Glutamatergic neuron (in vitro differentiated cells): ENCODE results near the gene TMEM221. TPM values are rescaled to one million over a fixed set of nuclear protein-coding genes. Genes with fewer than 3 reads are reported as not detected.

Source experiments
- DNase-seq: peaks from one replicate; pipeline ENCODE4 v3.0.0; 2022
- H3K27ac Mint-ChIP-seq: one replicate; pipeline ENCODE4 v1.8.0; 2020; ENCODE audit warnings: mild to moderate bottlenecking, mixed read lengths, inconsistent platforms; ENCODE audit not compliant: unreplicated experiment
- H3K27me3 Mint-ChIP-seq: one replicate; pipeline ENCODE4 v1.8.0; 2020; ENCODE audit warnings: mild to moderate bottlenecking, moderate library complexity, mixed read lengths, inconsistent platforms; ENCODE audit not compliant: unreplicated experiment
- H3K36me3 Mint-ChIP-seq: one replicate; pipeline ENCODE4 v1.8.0; 2020; ENCODE audit warnings: mild to moderate bottlenecking, mixed read lengths, inconsistent platforms; ENCODE audit not compliant: unreplicated experiment
- H3K4me1 Mint-ChIP-seq: one replicate; pipeline ENCODE4 v1.8.0; 2020; ENCODE audit warnings: mild to moderate bottlenecking, low read depth, mixed read lengths, inconsistent platforms; ENCODE audit not compliant: unreplicated experiment
- H3K4me3 Mint-ChIP-seq: one replicate; pipeline ENCODE4 v1.8.0; 2020; ENCODE audit warnings: mild to moderate bottlenecking, mixed read lengths, inconsistent platforms; ENCODE audit not compliant: unreplicated experiment
- H3K9me3 Mint-ChIP-seq: one replicate; pipeline ENCODE4 v1.8.0; 2020; ENCODE audit warnings: mild to moderate bottlenecking, moderate library complexity, mixed read lengths, inconsistent platforms; ENCODE audit not compliant: unreplicated experiment
- total RNA-seq: library from RNA; stranded (reverse); fragmentation: NEBNext Ultra II Directional; extraction: Animal tissue kit (Norgen Biotek cat#: 25700); gene quantifications from one replicate; pipeline ENCODE4 v1.2.1, GENCODE V29; 2021; ENCODE audit not compliant: unreplicated experiment
- TF ChIP-seq, protein P1 (sequence below): fragments of 200-600 bp; sonication (generic); IDR thresholded peaks from one replicate; pipeline ENCODE4 v1.5.0; 2021; ENCODE audit not compliant: partially characterized antibody, unreplicated experiment

Gene TMEM221
- total RNA-seq, 1 donor from 2014 or later, result not detected

- TF ChIP-seq, protein P1, sequence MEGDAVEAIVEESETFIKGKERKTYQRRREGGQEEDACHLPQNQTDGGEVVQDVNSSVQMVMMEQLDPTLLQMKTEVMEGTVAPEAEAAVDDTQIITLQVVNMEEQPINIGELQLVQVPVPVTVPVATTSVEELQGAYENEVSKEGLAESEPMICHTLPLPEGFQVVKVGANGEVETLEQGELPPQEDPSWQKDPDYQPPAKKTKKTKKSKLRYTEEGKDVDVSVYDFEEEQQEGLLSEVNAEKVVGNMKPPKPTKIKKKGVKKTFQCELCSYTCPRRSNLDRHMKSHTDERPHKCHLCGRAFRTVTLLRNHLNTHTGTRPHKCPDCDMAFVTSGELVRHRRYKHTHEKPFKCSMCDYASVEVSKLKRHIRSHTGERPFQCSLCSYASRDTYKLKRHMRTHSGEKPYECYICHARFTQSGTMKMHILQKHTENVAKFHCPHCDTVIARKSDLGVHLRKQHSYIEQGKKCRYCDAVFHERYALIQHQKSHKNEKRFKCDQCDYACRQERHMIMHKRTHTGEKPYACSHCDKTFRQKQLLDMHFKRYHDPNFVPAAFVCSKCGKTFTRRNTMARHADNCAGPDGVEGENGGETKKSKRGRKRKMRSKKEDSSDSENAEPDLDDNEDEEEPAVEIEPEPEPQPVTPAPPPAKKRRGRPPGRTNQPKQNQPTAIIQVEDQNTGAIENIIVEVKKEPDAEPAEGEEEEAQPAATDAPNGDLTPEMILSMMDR, result no peak
- no peaks in the 10 kb centered on the region for H3K36me3 Mint-ChIP-seq
- no peaks in the 10 kb centered on the region for H3K4me1 Mint-ChIP-seq
- no peaks in the 10 kb centered on the region for H3K9me3 Mint-ChIP-seq
- no peak overlapping the region for H3K27ac Mint-ChIP-seq
- DNase-seq, result no peak
- H3K4me3 Mint-ChIP-seq, result no peak overlapping the region
- peaks cover 2% of the 10 kb centered on the region for H3K27me3 Mint-ChIP-seq
These were observed 49.5 kb downstream of the TMEM221 start for GRCh38 chr19:17398902-17399527.

DNA sequence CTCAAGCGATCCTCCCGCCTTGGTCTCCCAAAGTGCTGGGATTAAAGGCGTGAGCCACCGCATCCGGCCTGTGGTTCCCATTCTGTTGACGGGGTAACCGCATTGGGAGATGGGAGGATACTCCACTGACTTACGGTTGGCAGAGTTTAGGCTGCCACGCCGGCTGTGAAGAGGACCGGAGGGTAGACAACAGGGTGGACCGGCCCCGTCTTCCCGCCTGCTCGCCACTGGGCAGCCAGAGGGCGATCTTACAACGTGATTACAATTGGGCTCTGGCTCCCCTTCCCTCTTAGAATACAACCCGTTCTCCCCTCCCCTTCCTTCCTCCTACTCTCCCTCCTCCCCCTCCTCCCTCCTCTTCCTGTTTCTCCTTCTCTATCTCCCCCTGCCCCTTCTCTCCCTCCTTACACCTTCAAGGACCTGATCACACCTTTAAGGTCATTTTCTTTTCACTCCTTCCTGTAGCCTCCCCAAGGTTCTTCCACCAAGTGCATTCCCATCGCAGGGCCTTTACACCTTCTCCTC, 53.5 kb downstream of the TMEM221 start:
- DNase-seq, result peak; percentile 77
- Mint-ChIP-seq H3K4me1 (peaks cover 5% of the 10 kb centered on the region), H3K9me3 (peaks cover 5% of the 10 kb centered on the region), H3K36me3 (no peaks in the 10 kb centered on the region), H3K27ac (no peak overlapping the region), H3K4me3 (no peak overlapping the region), H3K27me3 (peaks cover 5% of the 10 kb centered on the region)
- TF ChIP-seq, protein P1, result peak; percentile 75

GRCh38 chr19:17393914-17394313, 54.6 kb downstream of the TMEM221 start, which contains the start of gene CCDC194:
CCDC194 (minus strand) TSS chr19:17394196; CDS start chr19:17394158, 38 bp downstream.
- peaks cover 5% of the 10 kb centered on the region for H3K27me3 Mint-ChIP-seq
- peaks cover 5% of the 10 kb centered on the region for H3K9me3 Mint-ChIP-seq
- DNase-seq, result no peak
- no peak within 1 kb of the TSS for H3K4me3 Mint-ChIP-seq
- H3K4me1 Mint-ChIP-seq, result peaks cover 5% of the 10 kb centered on the region
- TF ChIP-seq, protein P1, result no peak
- no peaks in the 10 kb centered on the region for H3K36me3 Mint-ChIP-seq
- no peak within 1 kb of the TSS for H3K27ac Mint-ChIP-seq

GRCh38 chr19:17393002-17393401, 55.5 kb downstream of the TMEM221 start:
- Mint-ChIP-seq H3K9me3 (peaks cover 5% of the 10 kb centered on the region), H3K27me3 (peaks cover 5% of the 10 kb centered on the region), H3K36me3 (no peaks in the 10 kb centered on the region), H3K4me1 (peaks cover 5% of the 10 kb centered on the region), H3K27ac (no peak overlapping the region), H3K4me3 (no peak overlapping the region)
- TF ChIP-seq, protein P1, result no peak
- no peak for DNase-seq

DNA sequence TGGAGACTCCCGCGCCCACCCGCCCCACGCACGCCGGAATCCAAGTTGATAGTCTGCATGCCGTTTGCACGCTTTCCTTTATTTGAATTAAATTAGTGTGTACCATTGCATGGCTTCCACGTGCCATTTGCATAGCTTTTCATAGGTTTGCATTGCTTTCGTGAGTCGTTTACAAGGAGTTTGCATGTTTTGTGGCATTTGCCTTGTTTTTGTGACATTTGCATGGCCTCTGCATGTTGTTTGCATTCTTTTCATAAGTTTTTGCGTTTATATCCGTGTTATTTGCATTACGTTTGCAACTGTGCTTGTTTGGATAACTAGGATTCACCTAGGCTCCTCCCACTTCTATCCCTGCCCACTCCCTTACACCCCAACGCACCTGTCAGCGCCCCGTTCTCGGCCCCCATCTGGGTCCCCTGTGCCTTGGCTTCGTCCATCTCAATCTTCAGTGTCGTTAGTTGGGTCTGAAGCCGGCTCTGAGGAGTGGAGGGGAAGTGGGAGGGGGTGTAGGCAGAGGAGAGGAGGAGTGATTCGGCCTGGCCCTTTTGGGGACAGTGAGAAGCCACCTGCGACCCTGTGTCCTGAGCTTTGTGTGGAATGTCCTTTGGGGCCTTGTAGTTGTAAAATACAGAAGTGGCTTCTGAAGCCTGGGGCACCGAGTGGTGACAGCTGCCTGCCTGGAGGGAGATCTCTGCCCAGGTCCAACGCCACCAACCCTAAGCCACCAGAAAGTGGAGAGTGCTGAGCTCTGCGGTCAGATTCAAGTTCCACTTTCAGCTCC, 56.9 kb downstream of the TMEM221 start:
- H3K4me3 Mint-ChIP-seq, result peak overlapping the region; percentile 86
- DNase-seq, result no peak
- H3K27ac Mint-ChIP-seq, result no peak overlapping the region
- no peaks in the 10 kb centered on the region for H3K36me3 Mint-ChIP-seq
- H3K27me3 Mint-ChIP-seq, result peaks cover 3% of the 10 kb centered on the region
- TF ChIP-seq, protein P1, result no peak
- peaks cover 5% of the 10 kb centered on the region for H3K9me3 Mint-ChIP-seq
- H3K4me1 Mint-ChIP-seq, result peaks cover 5% of the 10 kb centered on the region
